Neural progenitor cell (in vitro differentiated cells): ENCODE results near the gene FDXACB1.

Source experiments
- EZH2 ChIP-seq: fragments of 200-600 bp; sonication (generic); IDR thresholded peaks from 2 replicates; pipeline ENCODE4 v1.6.1; 2017; ENCODE audit warnings: antibody characterized with exemption, mild to moderate bottlenecking, moderate library complexity
- EZH2phosphoT487 ChIP-seq: fragments of 200-600 bp; sonication (generic); IDR thresholded peaks from 2 replicates; pipeline ENCODE4 v1.6.1; 2017; ENCODE audit warnings: antibody characterized with exemption
- TF ChIP-seq, protein P1 (sequence below): fragments of 200-600 bp; sonication (generic); IDR thresholded peaks from 2 replicates; pipeline ENCODE4 v1.5.1; 2017; ENCODE audit warnings: antibody characterized with exemption, mild to moderate bottlenecking

DNA sequence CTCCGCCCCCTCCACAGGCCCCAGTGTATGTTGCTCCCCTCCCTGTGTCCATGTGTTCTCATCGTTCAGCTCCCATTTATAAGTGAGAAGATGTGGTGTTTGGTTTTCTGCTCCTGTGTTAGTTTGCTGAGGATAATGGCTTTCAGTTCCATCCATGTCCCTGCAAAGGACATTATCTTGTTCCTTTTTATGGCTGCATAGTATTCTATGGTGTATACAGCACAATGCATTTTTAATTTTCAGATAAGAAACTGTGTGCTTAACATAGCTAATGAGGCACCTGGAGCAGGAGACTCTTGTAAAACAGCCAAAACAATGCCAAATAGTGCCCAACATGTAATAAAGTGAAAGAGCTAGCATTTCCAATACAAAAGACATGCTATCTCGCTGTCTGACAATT, 29.3 kb downstream of the FDXACB1 start:
- TF ChIP-seq, protein P1, sequence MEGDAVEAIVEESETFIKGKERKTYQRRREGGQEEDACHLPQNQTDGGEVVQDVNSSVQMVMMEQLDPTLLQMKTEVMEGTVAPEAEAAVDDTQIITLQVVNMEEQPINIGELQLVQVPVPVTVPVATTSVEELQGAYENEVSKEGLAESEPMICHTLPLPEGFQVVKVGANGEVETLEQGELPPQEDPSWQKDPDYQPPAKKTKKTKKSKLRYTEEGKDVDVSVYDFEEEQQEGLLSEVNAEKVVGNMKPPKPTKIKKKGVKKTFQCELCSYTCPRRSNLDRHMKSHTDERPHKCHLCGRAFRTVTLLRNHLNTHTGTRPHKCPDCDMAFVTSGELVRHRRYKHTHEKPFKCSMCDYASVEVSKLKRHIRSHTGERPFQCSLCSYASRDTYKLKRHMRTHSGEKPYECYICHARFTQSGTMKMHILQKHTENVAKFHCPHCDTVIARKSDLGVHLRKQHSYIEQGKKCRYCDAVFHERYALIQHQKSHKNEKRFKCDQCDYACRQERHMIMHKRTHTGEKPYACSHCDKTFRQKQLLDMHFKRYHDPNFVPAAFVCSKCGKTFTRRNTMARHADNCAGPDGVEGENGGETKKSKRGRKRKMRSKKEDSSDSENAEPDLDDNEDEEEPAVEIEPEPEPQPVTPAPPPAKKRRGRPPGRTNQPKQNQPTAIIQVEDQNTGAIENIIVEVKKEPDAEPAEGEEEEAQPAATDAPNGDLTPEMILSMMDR: no peak
- no peak for TF ChIP-seq EZH2phosphoT487
- no peak for TF ChIP-seq EZH2
